ENCODE data around the gene PELO.

The PELO gene

DNA sequence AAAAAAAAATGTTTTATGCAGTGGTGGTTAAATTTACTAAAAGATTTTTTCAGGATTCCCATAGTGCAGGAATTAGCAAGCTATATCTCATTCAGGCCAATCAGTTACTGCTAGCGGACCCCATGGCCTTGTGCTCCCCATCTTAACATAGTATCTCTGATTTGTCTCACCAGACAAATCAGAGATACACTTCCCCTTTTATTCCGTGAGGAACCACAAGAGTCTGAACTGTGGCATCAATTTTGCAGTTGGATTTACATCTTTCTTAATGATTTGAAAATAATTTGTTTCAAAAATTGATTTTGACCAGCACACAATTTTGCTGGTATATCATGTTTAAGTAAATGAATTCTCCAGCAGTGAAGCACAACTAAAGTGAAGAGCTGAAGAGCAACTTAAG lies 17.9 kb downstream of the PELO start:
- Histone ChIP-seq H4K20me1 (ENCODE audit: control insufficient read depth, insufficient read depth, low read depth, low read length) (0 out of 2 replicates have a peak, but pooled peaks cover 5% of the 10 kb centered on the region), H3K79me2 (ENCODE audit: control insufficient read depth, low read length) (peaks cover 35% of the 10 kb centered on the region), H3K9me3 (ENCODE audit: control insufficient read depth, insufficient read depth, low read length) (no peaks in the 10 kb centered on the region), H3K4me2 (ENCODE audit: low read length) (no peak overlapping the region), H3F3A (ENCODE audit: control insufficient read depth, insufficient read depth) (no peaks in the 10 kb centered on the region; the same call in 1 of the 2 replicates), H3K9me2 (replicated peaks; ENCODE audit: control insufficient read depth, low read length) (no peaks in the 10 kb centered on the region), H3K36me3 (ENCODE audit: control insufficient read depth, low read length) (peaks cover 31% of the 10 kb centered on the region), H3K27me3 (ENCODE audit: control insufficient read depth, low read length) (no peaks in the 10 kb centered on the region), H3K27ac (ENCODE audit: low read depth, low read length) (no peak overlapping the region), H3K4me1 (ENCODE audit: control insufficient read depth, low read length) (peaks cover 23% of the 10 kb centered on the region), H3K4me3 (ENCODE audit: low read length) (no peak overlapping the region)
- TF ChIP-seq, protein P1, sequence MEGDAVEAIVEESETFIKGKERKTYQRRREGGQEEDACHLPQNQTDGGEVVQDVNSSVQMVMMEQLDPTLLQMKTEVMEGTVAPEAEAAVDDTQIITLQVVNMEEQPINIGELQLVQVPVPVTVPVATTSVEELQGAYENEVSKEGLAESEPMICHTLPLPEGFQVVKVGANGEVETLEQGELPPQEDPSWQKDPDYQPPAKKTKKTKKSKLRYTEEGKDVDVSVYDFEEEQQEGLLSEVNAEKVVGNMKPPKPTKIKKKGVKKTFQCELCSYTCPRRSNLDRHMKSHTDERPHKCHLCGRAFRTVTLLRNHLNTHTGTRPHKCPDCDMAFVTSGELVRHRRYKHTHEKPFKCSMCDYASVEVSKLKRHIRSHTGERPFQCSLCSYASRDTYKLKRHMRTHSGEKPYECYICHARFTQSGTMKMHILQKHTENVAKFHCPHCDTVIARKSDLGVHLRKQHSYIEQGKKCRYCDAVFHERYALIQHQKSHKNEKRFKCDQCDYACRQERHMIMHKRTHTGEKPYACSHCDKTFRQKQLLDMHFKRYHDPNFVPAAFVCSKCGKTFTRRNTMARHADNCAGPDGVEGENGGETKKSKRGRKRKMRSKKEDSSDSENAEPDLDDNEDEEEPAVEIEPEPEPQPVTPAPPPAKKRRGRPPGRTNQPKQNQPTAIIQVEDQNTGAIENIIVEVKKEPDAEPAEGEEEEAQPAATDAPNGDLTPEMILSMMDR (IDR thresholded peaks at IDR 0.05; ENCODE audit: low read depth, low read length, poor library complexity, severe bottlenecking): no peak
- TF ChIP-seq EZH2phosphoT487 (IDR thresholded peaks at IDR 0.05; ENCODE audit: borderline replicate concordance, low read length): no peak

DNA sequence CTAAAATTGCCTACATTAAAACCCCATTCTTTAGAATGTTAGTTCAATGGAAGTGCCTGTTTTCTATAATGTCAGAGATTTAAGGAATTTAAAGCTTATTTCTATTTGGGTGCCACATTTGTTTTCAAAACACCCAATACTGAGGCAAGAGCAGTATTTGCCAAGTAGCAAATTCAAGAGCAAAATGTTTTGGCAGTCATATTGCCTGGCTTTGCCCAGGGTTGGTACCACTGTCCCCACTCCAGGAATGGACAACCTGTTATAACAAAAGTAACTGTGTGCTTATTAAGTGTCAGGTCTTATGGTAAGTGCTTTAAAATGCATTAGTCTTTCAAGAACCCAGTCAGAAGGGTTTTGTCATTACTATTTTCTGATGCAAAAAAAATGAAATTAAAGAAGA lies 19.3 kb downstream of the PELO start:
- Histone ChIP-seq H3K27ac (ENCODE audit: low read depth, low read length) (no peak overlapping the region), H3F3A (ENCODE audit: control insufficient read depth, insufficient read depth) (no peaks in the 10 kb centered on the region; the same call in 1 of the 2 replicates), H3K9me2 (replicated peaks; ENCODE audit: control insufficient read depth, low read length) (no peaks in the 10 kb centered on the region), H3K9me3 (ENCODE audit: control insufficient read depth, insufficient read depth, low read length) (no peaks in the 10 kb centered on the region), H4K20me1 (ENCODE audit: control insufficient read depth, insufficient read depth, low read depth, low read length) (no peaks in the 10 kb centered on the region), H3K27me3 (ENCODE audit: control insufficient read depth, low read length) (no peaks in the 10 kb centered on the region), H3K79me2 (ENCODE audit: control insufficient read depth, low read length) (peaks cover 21% of the 10 kb centered on the region), H3K36me3 (ENCODE audit: control insufficient read depth, low read length) (peaks cover 17% of the 10 kb centered on the region), H3K4me3 (ENCODE audit: low read length) (no peak overlapping the region), H3K4me1 (ENCODE audit: control insufficient read depth, low read length) (peaks cover 8% of the 10 kb centered on the region), H3K4me2 (ENCODE audit: low read length) (no peak overlapping the region)
- TF ChIP-seq, protein P1 (IDR thresholded peaks at IDR 0.05; ENCODE audit: low read depth, low read length, poor library complexity, severe bottlenecking): no peak
- no peak for TF ChIP-seq EZH2phosphoT487 (IDR thresholded peaks at IDR 0.05; ENCODE audit: borderline replicate concordance, low read length)

DNA sequence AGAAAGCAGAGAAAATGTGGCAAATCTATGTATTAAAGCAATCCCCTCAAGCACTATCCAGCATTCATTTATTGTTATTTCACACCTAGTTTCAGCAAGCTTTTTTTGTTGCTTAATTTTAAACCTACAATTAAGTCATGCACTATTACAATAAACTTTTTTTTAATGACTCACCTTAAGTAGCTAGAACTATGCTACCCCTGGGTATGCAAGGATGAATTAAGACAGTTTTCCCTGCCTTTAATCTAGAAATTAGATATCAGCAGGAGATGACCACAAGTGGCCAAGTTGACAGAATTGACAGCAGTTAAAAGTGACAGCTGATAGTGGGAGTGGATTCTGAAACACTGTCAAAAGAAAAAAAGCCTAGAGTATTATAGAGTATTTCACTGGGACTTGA lies 20.0 kb downstream of the PELO start:
- no peak overlapping the region for H3K27ac ChIP-seq (ENCODE audit: low read depth, low read length)
- no peak overlapping the region for H3K4me2 ChIP-seq (ENCODE audit: low read length)
- H4K20me1 ChIP-seq (ENCODE audit: control insufficient read depth, insufficient read depth, low read depth, low read length): no peaks in the 10 kb centered on the region
- no peaks in the 10 kb centered on the region for H3K27me3 ChIP-seq (ENCODE audit: control insufficient read depth, low read length)
- H3K79me2 ChIP-seq (ENCODE audit: control insufficient read depth, low read length): peaks cover 14% of the 10 kb centered on the region
- H3K9me2 ChIP-seq (replicated peaks; ENCODE audit: control insufficient read depth, low read length): no peaks in the 10 kb centered on the region
- H3K36me3 ChIP-seq (ENCODE audit: control insufficient read depth, low read length): peaks cover 12% of the 10 kb centered on the region
- 0 out of 2 replicates have a peak, but pooled peaks cover 3% of the 10 kb centered on the region for H3K4me1 ChIP-seq (ENCODE audit: control insufficient read depth, low read length)
- H3K4me3 ChIP-seq (ENCODE audit: low read length): no peak overlapping the region
- no peaks in the 10 kb centered on the region for H3K9me3 ChIP-seq (ENCODE audit: control insufficient read depth, insufficient read depth, low read length)
- no peaks in the 10 kb centered on the region; the same call in 1 of the 2 replicates for H3F3A ChIP-seq (ENCODE audit: control insufficient read depth, insufficient read depth)
- TF ChIP-seq, protein P1 (IDR thresholded peaks at IDR 0.05; ENCODE audit: low read depth, low read length, poor library complexity, severe bottlenecking): no peak
- no peak for TF ChIP-seq EZH2phosphoT487 (IDR thresholded peaks at IDR 0.05; ENCODE audit: borderline replicate concordance, low read length)

Measured in DOHH2 (cell line).